Upper lobe of left lung (tissue), 6 donors: ENCODE results near the gene PROM2. TPM values are rescaled to one million over a fixed set of nuclear protein-coding genes. Genes with fewer than 3 reads are reported as not detected.

Experiments used
- ATAC-seq, 2 donors: fragments of 200-7000 bp; cut with Tn5 transposase; one replicate each; pipeline ENCODE4 v1.9.1; 2022; ENCODE audit warnings: mild to moderate bottlenecking in 2 of 2, moderate library complexity in 2 of 2; ENCODE audit not compliant: low FRiP score in 2 of 2
- DNase-seq, 2 donors: peaks; one replicate each; pipeline ENCODE4 v3.0.0-alpha.2; 2019 to 2020
- H3K27ac ChIP-seq, 4 donors: fragments of 200-600 bp; sonication (generic); one replicate each; pipeline ENCODE4 v1.5.1; 2016 to 2019
- H3K27me3 ChIP-seq, 4 donors: fragments of 200-600 bp; sonication (generic); one replicate each; pipeline ENCODE4 v1.5.1; 2017 to 2019
- H3K36me3 ChIP-seq, 4 donors: fragments of 200-600 bp; sonication (generic); one replicate each; pipeline ENCODE4 v1.5.1; 2016 to 2019
- H3K4me1 ChIP-seq, 4 donors: fragments of 200-600 bp; sonication (generic); one replicate each; pipeline ENCODE4 v1.5.1; 2018 to 2019
- H3K4me3 ChIP-seq, 4 donors: fragments of 200-600 bp; sonication (generic); one replicate each; pipeline ENCODE4 v1.5.1; 2017 to 2019; ENCODE audit warnings: mild to moderate bottlenecking in 2 of 4, moderate library complexity in 1 of 4
- H3K9me3 ChIP-seq, 4 donors: fragments of 200-600 bp; sonication (generic); one replicate each; pipeline ENCODE4 v1.5.1; 2018 to 2019
- CTCF ChIP-seq, 6 experiments: fragments of 450-650 bp in 4 of 6; fragments of 200-600 bp in 2 of 6; sonication (generic) in 2 of 6; IDR thresholded peaks; one replicate each; pipeline ENCODE4 v1.5.1; 2016 to 2019; ENCODE audit warnings: antibody characterized with exemption in 6 of 6
- EP300 ChIP-seq, 4 donors: sonication (generic); formaldehyde crosslinking; IDR thresholded peaks; one replicate each; pipeline ENCODE4 v1.5.1; 2017; ENCODE audit warnings: antibody characterized with exemption in 4 of 4, control low read depth in 2 of 4
- POLR2A ChIP-seq, 4 donors: fragments of 450-650 bp; IDR thresholded peaks; one replicate each; pipeline ENCODE4 v1.5.1; 2016 to 2017; ENCODE audit warnings: antibody characterized with exemption in 4 of 4, mild to moderate bottlenecking in 2 of 4
- POLR2AphosphoS5 ChIP-seq, 2 donors: sonication (generic); formaldehyde crosslinking; IDR thresholded peaks; one replicate each; pipeline ENCODE4 v1.5.1; 2017; ENCODE audit warnings: antibody characterized with exemption in 2 of 2
- WGBS, 2 donors: methylation state at CpG; one replicate each; pipeline ENCODE4 v1.1.5; 2017 to 2018; 5-methylcytosine and 5-hydroxymethylcytosine counted together
- total RNA-seq, 6 donors: library from RNA; depleted of rRNA in 4 of 6; stranded (reverse); fragments of >200 nt in 4 of 6; gene quantifications; one replicate each; pipeline versions ENCODE4 v1.1.0 to v1.2.1, GENCODE V29; 2016 to 2021
- donor health status: DM: no; HTN: no; CAD: no; lungs with moderate emphysema.
- donor health status: DM: no; HTN: yes; CAD: no; lungs with severe emphysema.

Gene PROM2
- total RNA-seq, 6 donors from 2014 or later, result 3.3 to 26.2 (median 5.0) TPM

GRCh38 chr2:95305380-95306061 is 31.3 kb downstream of the PROM2 start:
- H3K27ac ChIP-seq, result peak overlapping the region in 1 of 4 donors; percentile 48
- DNase-seq (peak in 1 of 2 donors; percentile 47), ATAC-seq (no peak)
- H3K9me3 ChIP-seq, result no peaks in the 10 kb centered on the region
- TF ChIP-seq EP300 (IDR thresholded peaks at IDR 0.05), result no peak
- H3K4me1 ChIP-seq, result peaks cover 0 to 12% (median 6%) of the 10 kb centered on the region in 4 donors
- 53 to 62% methylated on average over 15 of the region's 15 CpGs for WGBS, 2 donors
- H3K27me3 ChIP-seq, result no peaks in the 10 kb centered on the region
- no peak overlapping the region for H3K4me3 ChIP-seq
- no peaks in the 10 kb centered on the region for H3K36me3 ChIP-seq

- DNase-seq, result peak in 1 of 2 donors; percentile 68
- no peak overlapping the region for H3K27ac ChIP-seq
- 82 to 84% methylated on average over 10 of the region's 10 CpGs for WGBS, 2 donors
These were observed 32.2 kb downstream of the PROM2 start for GRCh38 chr2:95306336-95306895.

GRCh38 chr2:95307036-95307435 is 32.8 kb downstream of the PROM2 start:
- no peak overlapping the region for H3K27ac ChIP-seq
- no peak for DNase-seq
- no peaks in the 10 kb centered on the region for H3K9me3 ChIP-seq
- peaks cover 0 to 12% (median 5%) of the 10 kb centered on the region in 4 donors for H3K4me1 ChIP-seq
- TF ChIP-seq EP300 (IDR thresholded peaks at IDR 0.05) (no peak), CTCF (IDR thresholded peaks at IDR 0.05) (no peak), POLR2A (IDR thresholded peaks at IDR 0.05) (no peak), POLR2AphosphoS5 (IDR thresholded peaks at IDR 0.05) (no peak)
- no peaks in the 10 kb centered on the region for H3K27me3 ChIP-seq
- H3K36me3 ChIP-seq, result no peaks in the 10 kb centered on the region
- 97 to 100% methylated on average over 1 to 5 of the region's 5 CpGs for WGBS, 2 donors
- no peak overlapping the region for H3K4me3 ChIP-seq
- ATAC-seq, result no peak

More at GRCh38 chr2:95306336-95306895, 32.2 kb downstream of the PROM2 start:
- Histone ChIP-seq H3K4me1 (peaks cover 0 to 12% (median 5%) of the 10 kb centered on the region in 4 donors), H3K4me3 (no peak overlapping the region), H3K9me3 (no peaks in the 10 kb centered on the region), H3K27me3 (no peaks in the 10 kb centered on the region), H3K36me3 (no peaks in the 10 kb centered on the region)
- no peak for TF ChIP-seq EP300 (IDR thresholded peaks at IDR 0.05)
- TF ChIP-seq CTCF (IDR thresholded peaks at IDR 0.05), result no peak
- no peak for TF ChIP-seq POLR2A (IDR thresholded peaks at IDR 0.05)
- no peak for TF ChIP-seq POLR2AphosphoS5 (IDR thresholded peaks at IDR 0.05)
- no peak for ATAC-seq

GRCh38 chr2:95307878-95308277 is 33.6 kb downstream of the PROM2 start:
- no peak overlapping the region for H3K27ac ChIP-seq
- ATAC-seq, result no peak

More at GRCh38 chr2:95307878-95308277, 33.6 kb downstream of the PROM2 start:
- Histone ChIP-seq H3K4me3 (no peak overlapping the region), H3K9me3 (no peaks in the 10 kb centered on the region), H3K27me3 (no peaks in the 10 kb centered on the region), H3K36me3 (no peaks in the 10 kb centered on the region), H3K4me1 (peaks cover 0 to 12% (median 5%) of the 10 kb centered on the region in 4 donors)
- TF ChIP-seq EP300 (IDR thresholded peaks at IDR 0.05) (no peak), POLR2A (IDR thresholded peaks at IDR 0.05) (no peak), POLR2AphosphoS5 (IDR thresholded peaks at IDR 0.05) (no peak), CTCF (IDR thresholded peaks at IDR 0.05) (no peak)
- DNase-seq, result no peak
- WGBS, 2 donors, result 78 to 87% methylated on average over 7 to 8 of the region's 8 CpGs
